PFSK-1 (cell line): ENCODE measurements around the gene PLSCR3.

Source experiments
- FOXP2 ChIP-seq: optimal IDR thresholded peaks from 2 replicates; pipeline ENCODE3; 2011; ENCODE audit warnings: borderline replicate concordance, control low read depth, inconsistent platforms; ENCODE audit not compliant: insufficient read depth; ENCODE audit errors: extremely low read length, extremely low read depth
- POLR2AphosphoS5 ChIP-seq: IDR thresholded peaks from 2 replicates; pipeline ENCODE4 v1.6.1; 2012; ENCODE audit warnings: low read depth, mild to moderate bottlenecking, control low read depth, low read length, moderate library complexity
- REST ChIP-seq, 2 experiments: IDR thresholded peaks; 2 replicates each; pipeline versions ENCODE4 v1.6.1 to v1.8.0; 2011 to 2012; ENCODE audit warnings: low read depth in 2 of 2, low read length in 2 of 2, control low read depth in 1 of 2, inconsistent platforms in 1 of 2, mild to moderate bottlenecking in 1 of 2, moderate library complexity in 1 of 2; ENCODE audit not compliant: insufficient read depth in 1 of 2
- SIN3A ChIP-seq: IDR thresholded peaks from 2 replicates; pipeline ENCODE4 v1.6.1; 2012; ENCODE audit warnings: mild to moderate bottlenecking, low read length, moderate library complexity, borderline replicate concordance; ENCODE audit not compliant: insufficient read depth
- TAF1 ChIP-seq: IDR thresholded peaks from 2 replicates; pipeline ENCODE4 v1.6.1; 2012; ENCODE audit warnings: low read length, control low read depth, borderline replicate concordance; ENCODE audit not compliant: insufficient read depth

Gene PLSCR3

GRCh38 chr17:7417056-7417655, 22.8 kb upstream of the PLSCR3 start:
- TF ChIP-seq FOXP2: no peak
- no peak for TF ChIP-seq TAF1
- TF ChIP-seq POLR2AphosphoS5: no peak
- TF ChIP-seq REST (IDR thresholded peaks at IDR 0.05; ENCODE audit: insufficient read depth in 1 of 2, low read depth in 2 of 2, low read length in 2 of 2): no peak
- TF ChIP-seq SIN3A: no peak

DNA sequence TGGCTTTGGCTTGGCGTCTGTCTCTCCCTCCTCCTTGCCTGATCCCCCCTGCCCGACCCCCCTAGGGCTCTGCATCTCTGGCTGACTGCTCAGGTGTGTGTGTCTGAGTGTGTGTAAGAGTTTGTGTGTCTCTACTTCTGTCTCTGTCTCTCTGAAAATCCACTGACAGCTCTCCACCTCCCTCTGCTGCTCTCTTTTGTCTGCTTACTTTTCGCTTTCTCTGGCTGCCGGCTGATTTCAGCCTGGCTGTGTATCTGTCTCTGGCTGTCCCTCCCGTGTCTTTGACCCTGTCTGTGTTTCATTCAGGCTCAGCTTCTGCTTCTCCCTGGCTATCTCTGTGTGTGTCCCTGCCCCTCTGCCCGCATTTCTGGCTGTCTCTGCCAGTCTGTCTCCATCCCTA, 22.0 kb upstream of the PLSCR3 start:
- TF ChIP-seq SIN3A: no peak
- TF ChIP-seq POLR2AphosphoS5: no peak
- TF ChIP-seq REST (IDR thresholded peaks at IDR 0.05; ENCODE audit: insufficient read depth in 1 of 2, low read depth in 2 of 2, low read length in 2 of 2): no peak
- TF ChIP-seq TAF1: no peak
- no peak for TF ChIP-seq FOXP2

DNA sequence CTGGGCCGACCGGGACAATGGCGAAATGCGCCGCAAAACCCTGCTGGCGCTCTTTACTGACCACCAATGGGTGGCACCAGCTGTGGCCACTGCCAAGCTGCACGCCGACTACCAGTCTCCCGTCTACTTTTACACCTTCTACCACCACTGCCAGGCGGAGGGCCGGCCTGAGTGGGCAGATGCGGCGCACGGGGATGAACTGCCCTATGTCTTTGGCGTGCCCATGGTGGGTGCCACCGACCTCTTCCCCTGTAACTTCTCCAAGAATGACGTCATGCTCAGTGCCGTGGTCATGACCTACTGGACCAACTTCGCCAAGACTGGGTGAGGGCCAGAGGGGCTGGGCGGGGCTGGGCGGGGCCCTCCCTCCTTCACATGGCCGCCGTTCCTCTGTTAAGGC, 21.5 kb upstream of the PLSCR3 start:
- TF ChIP-seq TAF1 (no peak), SIN3A (no peak)

DNA sequence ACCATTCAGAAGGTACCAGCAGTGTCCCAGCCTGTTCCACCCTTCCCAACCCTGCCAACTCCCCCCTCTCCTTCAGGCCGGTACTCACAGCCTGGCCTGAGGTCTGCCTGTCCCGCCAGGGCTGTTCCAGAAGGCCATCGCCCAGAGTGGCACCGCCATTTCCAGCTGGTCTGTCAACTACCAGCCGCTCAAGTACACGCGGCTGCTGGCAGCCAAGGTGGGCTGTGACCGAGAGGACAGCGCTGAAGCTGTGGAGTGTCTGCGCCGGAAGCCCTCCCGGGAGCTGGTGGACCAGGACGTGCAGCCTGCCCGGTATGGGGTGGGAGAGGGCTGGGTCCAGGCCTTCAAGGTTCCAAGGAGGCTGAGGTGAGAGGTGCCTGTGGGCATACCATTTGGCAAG, 20.5 kb upstream of the PLSCR3 start:
- TF ChIP-seq SIN3A (no peak), REST (IDR thresholded peaks at IDR 0.05; ENCODE audit: insufficient read depth in 1 of 2, low read depth in 2 of 2, low read length in 2 of 2) (no peak), FOXP2 (no peak), POLR2AphosphoS5 (no peak), TAF1 (no peak)

DNA sequence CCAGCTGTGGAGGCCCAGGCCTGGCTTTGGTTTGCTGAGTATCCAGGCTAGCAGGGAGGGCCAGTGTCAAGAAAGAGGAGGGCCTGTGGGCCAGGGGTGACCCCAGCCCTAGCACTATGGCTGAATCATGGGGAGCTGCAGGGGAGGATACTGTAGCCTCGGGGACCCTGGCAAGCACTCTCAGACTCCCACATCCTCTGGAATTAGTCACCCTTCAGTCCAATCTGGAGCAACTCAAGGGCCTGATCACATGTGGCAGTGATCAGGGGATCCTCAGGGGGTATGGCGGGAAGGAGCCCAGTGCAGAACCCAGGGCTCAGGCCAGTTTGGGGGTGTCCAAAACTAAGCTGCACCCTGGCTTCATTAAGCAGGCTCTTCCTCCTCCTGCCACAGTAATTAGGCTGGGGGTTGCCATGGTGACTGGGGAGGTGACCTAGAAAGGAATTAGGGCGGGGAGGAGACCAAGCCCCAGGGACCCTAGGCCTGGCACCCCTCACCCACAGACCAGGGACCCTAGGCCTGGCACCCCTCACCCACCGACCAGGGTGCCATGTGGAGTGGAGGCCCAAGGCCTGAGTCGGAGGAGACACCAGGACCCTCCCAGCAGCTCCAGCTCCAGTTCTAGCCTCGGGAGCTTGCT, 19.1 kb upstream of the PLSCR3 start:
- TF ChIP-seq FOXP2: no peak
- TF ChIP-seq POLR2AphosphoS5: no peak
- no peak for TF ChIP-seq TAF1

DNA sequence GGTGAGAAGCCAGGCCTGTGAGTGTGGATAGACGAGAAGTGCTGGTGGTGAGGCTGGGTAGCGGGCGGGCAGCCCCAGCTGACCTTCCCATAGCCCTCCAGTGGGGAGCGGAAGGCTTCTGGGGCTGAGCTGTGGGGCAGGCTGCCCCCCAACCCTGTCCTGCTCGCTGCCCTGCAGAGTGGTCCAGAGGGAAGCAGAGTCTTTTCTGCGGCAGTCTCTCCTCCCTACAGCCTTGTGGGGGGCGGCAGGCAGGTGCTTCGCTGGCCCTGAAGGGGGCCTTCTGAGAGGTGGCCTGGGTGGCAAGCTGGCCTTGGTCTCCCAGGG, 17.1 kb upstream of the PLSCR3 start:
- TF ChIP-seq POLR2AphosphoS5 (no peak), TAF1 (no peak), REST (IDR thresholded peaks at IDR 0.05; ENCODE audit: insufficient read depth in 1 of 2, low read depth in 2 of 2, low read length in 2 of 2) (no peak), FOXP2 (no peak), SIN3A (no peak)
